HG03457 (cell line): ENCODE results near the gene FUT7.
"Not testable (repeated sequence)": the region's sequence is repeated elsewhere in the genome, so short reads cannot be mapped to it uniquely, and the experiment has no call there.

Source experiments
- ATAC-seq: cut with Tn5 transposase; IDR thresholded peaks from one replicate; pipeline ENCODE4 v1.9.1; 2021; ENCODE audit warnings: moderate number of reproducible peaks; ENCODE audit not compliant: unreplicated experiment

The FUT7 gene

DNA sequence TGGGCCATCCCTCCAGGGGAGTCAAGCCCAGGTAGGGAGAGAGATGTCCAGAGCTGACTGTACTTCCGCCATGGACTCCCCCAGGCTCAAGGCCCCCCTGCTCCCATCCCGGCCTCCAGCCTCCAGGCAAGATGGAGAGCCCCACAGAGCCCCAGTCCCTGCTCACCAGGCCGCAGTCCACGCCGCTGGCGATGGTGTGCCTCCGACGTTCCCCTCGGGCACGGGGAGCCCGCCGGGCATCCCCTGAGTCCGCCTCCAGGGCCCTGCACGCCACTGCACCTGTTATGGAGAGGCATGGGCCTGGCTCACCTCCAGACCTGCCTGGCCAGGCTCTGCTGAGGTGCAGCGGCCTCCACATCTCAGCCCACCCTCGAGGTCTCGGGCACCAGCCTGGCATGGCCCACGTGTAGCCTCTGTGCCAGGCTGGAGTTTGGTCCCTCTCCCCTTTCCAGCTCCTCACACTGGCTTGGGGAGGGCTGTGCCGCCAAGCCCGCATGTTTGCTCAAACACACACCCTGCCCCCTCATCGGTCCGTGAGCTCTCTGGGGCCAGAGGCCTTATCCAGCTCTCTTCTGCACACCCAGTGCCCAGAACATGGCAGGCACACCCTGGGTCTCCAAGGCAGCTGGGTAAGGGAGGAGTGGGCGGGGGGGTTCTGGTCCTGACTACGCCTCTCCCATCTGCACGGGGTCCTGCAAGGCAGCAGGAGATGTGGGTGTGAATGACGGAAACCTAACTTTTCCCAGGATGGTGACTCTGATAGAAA lies 34.4 kb upstream of the FUT7 start:
- ATAC-seq, result no peak

DNA sequence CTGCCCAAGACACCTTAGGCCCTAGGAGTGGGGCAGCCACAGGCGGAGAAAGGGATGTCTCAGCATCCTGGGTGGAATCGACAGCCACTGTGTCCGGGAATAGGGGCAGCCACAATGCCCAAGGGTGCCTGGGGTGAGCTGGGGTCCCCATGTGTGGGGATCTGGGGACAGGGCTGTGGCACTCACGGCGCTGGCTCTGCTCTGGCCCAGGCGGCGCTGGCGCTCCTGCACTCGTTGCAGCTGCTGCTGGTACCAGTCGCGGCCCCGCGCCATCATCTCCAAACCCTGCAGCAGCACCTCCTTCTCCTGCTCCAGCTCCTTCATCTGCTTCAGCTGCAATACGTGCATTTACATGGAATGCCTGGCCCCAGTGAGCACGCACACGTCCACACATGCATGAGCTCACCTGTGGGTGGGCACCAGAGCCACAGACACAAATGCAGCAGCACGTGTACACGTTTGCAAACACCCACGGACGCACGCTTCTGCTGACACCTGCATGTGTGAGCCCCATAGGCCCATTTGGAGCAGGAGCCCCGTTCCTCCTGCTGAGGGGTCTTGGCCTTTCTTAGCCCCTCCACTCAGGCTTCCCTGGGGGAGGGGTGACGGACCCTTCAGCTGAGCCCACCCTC lies 33.6 kb upstream of the FUT7 start:
- ATAC-seq, result no peak

- no peak for ATAC-seq
Observed at GRCh38 chr9:137064880-137065164, 32.9 kb upstream of the FUT7 start.

DNA sequence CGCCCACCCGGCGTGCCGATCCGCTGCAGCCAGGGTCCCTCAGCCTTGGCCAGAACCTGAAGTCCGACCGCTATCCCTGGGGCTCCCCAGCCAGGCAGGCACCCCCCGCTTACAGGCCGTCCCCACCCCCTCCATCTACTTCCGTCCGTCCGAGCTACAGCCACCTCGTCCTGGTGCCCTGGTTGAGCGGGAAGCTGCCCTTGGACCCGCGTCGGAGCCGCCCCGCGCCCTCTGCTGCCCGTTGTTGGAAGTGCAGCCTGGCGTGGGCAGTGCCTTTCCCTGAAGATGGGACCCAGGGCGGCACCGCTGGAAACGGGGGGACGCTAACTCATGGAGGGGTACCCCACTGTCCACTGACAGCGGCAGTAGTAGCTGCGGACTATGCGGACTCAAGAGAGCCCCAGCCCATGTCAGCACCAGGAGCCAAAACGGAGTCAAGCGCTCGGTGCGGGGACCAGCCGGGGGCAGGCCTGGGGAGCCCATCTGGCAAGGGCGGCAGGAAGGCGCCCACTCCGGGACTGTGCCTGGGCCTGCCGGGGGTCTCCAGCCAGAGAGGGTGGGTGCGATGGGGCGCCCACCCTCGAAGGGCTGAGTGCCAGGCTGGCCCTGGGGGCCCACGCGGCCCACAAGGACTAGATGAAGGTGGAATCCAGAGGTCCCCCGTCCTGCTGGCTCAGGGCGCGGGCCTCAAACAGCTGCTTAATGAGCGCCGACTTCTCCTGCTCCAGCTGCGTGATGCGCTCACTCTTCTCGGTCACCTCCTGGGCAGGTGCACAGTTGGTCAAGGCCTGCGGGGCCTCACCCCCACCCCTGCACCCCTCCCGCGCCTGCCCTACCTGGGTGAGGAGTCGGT lies 32.4 kb upstream of the FUT7 start:
- ATAC-seq, result no peak

DNA sequence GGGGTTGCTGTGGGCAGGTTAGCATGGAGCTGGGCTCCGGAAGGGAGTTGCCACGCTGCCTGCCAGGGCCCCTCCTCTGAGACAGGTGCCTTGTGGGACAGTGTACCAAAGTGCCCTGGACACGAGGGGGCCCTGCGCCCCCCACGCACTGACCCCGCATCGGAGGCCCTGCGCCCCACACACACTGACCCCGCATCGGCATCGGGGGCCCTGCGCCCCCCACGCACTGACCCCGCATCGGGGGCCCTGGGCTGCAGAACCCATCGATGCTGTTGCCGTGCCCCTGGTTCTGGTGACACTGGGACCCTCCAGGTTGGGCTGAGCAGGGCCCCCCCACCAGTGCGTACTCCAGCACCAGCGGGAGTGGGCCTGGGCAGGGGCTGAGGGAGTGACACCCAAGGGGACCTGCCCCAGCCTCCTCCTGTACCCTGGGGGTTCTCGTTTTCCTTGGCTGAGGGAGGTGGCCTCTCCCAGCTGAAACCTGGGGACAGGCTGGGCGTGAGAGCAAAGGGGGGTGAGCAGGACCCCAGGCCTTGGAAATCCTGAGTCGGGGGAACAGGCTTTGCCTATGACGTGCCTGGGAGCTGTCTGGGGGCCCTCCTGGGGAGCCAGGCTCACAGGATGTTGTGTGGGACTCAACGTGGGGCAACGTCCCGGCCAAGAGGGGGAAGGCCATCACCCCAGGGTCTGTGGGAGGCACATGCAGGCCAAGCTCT lies 31.6 kb upstream of the FUT7 start:
- no peak for ATAC-seq

- not testable (repeated sequence) for ATAC-seq
Observed at GRCh38 chr9:137062798-137063197, 30.9 kb upstream of the FUT7 start.

DNA sequence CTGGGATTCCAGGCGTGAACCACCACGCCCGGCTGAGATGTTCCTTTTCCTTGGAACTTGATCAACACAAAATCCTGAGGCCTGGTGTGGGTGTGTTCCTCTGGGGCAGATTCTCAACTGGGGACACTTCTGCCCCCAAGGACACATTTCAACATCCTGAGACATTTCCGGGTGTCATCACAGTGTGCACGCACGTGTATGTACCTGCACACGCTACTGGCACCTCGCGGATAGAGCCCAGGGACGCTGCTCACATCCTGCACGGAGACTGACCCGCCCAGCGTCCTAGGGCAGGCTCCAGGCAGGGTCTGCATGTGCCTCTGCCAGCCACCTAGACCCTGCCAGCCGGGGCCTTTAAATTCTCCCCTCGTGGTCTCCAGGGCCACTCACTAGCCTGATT lies 30.5 kb upstream of the FUT7 start:
- no peak for ATAC-seq

GRCh38 chr9:137058521-137059234 lies 26.8 kb upstream of the FUT7 start:
- ATAC-seq, result no peak

DNA sequence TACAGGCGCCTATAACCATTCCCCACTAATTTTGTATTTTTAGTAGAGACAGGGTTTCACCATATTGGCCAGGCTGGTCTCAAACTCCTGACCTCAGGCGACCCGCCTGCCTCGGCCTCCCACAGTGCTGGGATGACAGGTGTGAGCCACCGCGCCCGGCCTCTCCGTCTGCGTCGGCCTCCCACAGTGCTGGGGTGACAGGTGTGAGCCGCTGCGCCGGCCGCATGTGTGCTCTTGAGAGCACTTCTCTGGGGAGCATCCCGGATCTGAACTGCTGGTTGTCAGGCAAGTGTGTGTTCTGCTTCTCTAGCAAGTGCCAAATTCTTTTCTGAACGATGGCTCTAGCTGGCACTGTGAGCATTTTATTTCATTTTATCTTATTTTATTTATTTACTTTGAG lies 25.7 kb upstream of the FUT7 start:
- no peak for ATAC-seq

DNA sequence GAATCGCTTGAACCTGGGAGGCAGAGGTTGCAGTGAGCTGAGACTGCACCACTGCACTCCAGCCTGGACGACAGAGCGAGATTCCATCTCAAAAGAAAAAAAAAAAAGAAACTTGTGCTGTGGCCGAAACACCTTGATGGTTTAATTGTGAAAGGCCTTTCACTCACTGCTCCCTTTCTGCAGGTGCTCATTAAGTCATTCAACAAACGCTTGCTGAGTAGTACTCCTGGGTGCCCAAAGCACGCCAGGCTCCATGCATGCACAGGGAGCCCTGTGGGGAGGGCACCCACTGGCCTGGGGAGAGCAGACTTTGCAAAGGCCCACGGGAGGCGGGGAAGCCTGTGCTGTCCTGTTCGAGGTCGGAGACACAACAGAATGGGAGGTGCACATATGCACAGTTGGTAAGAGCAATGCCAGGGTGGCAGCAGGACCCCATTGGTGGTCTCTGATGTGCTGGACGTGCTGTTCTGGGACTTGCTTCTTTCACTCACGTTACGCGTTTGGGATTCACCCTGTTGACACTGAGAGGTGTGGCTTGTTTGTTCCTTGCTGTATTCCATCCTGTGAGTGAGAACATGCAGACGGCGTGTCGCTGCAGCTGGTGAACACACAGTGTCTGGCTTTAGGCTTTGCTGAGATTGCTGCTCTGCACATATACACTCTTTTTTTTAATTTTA lies 25.0 kb upstream of the FUT7 start:
- no peak for ATAC-seq

- ATAC-seq, result no peak
Observed at GRCh38 chr9:137055385-137056364, 23.8 kb upstream of the FUT7 start.

DNA sequence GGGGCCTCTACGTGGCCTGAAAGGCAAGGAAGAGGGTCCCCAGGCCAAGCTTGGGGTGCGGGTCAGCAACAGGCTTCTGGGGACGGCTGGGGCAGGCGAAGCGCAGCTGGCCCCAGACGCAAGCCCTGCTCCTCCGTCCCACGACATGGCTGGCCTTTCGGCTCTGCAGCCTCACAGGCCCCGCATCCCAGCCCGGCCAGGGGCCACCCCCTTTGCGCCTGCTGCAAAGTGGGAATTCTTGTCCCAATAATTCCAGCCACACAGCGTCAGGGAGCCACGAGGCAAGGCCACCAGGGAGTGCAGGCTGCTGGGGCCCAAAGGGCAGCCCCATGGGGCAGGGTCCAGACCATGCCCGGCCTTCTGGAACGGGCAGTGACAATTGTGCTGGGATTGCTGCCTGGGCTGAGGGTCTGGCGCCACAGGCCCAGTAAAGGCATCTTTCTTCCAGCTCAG lies 23.1 kb upstream of the FUT7 start:
- no peak for ATAC-seq

DNA sequence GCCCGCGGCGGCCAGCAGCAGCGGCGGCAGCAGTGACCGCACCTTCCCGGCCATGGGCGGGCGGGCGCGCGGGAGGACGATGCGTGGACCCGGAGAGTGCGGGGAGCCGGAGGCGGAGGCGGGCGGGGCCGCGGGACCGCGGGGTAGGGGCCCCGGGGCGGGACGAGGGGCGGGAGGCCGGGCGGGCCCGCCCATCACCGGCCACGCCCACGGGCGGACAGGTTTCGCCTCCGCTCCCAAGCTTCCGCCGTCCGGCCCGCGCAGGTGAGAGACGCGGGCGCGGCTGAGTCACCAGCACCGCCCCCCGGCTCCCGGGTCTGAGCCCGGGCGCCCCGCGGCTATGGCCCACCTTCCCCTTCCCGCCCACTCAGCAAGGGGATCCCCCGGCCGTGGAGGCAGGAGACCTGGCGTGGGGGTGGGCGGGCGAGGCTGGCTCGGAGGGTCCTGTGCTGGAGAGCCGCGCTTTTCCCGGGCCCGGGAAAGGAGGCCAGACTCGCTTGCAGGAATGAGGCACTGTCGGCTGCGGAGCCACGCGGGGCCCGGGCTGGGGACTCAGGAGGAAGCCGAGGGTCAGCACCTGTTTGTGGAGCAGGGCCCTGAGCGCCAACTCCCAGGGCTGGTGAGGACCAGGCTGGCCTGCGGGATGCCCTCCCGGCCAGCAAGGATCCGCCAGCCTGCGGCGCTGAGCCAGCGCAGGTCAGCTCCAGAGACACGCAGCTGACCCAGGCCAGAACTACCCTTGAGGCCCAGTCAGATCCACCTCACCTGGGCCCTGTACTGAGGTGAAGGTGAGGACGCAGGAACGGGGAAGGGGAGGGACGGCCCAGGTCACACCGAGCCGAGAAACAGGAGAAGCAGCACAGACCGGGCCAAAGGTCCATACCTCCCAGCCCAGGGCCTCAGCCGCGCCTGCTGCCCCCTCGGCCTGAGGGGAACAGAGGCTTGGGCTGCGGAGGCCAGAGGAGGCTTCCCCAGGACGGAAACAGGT lies 22.4 kb upstream of the FUT7 start, which contains the start of gene ENTPD2:
Gene ENTPD2, minus strand, starts transcription at position 118 of the 988 bp plus-strand sequence. Its CDS starts 64 bp downstream, at position 54.
- no peak for ATAC-seq

GRCh38 chr9:137052998-137053943 lies 21.4 kb upstream of the FUT7 start:
- ATAC-seq, result no peak

GRCh38 chr9:137052293-137052692 lies 20.4 kb upstream of the FUT7 start:
- no peak for ATAC-seq

DNA sequence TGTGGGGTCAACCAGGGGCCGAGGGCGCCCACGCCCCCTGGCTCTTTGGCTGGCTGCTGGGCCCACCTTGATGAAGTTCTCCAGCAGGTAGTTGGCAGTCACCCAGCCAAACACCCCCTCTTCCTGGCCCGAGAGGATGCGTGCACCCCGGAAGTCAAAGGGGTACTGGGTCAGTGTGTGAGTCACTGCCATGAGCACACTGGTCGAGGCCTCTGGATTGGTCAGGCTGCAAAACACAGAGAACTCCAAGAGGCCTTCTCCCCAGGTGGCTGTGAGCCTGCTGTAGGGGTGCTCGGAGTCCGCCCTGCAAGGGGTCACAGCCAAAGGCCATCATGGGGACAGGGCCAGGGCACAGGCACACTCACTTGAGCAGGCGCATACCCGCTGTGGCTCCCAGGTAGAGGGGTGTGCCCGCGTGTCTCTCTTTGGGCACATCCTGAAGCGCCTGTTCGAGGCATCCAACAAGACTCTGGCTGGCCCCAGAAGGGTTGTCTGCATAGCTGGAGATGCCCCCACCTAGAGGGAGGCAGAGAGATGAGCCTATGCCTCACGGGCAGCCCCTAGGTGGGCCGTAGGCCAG lies 19.3 kb upstream of the FUT7 start:
- ATAC-seq, result no peak
